ENCODE measurements around the gene F2. TPM values are rescaled to one million over a fixed set of nuclear protein-coding genes. Genes with fewer than 3 reads are reported as not detected.

Gene F2
- total RNA-seq, 2 donors from 2014 or later, result not detected

GRCh38 chr11:46731545-46731944 is 12.5 kb downstream of the F2 start:
- DNase-seq (no peak), ATAC-seq (no peak)
- intact Hi-C loops (cut with DNase I), result no loop called here

GRCh38 chr11:46733234-46733633 is 14.2 kb downstream of the F2 start:
- intact Hi-C loops (cut with DNase I), result no loop called here
- ATAC-seq, result no peak
- no peak for DNase-seq

GRCh38 chr11:46736146-46736545 is 17.1 kb downstream of the F2 start:
- DNase-seq (no peak), ATAC-seq (no peak)
- intact Hi-C loops (cut with DNase I), result no loop called here

- DNase-seq, result no peak
- ATAC-seq, result no peak
- intact Hi-C loops (cut with DNase I), result no loop called here
Observed at GRCh38 chr11:46736615-46737014, 17.6 kb downstream of the F2 start.

- intact Hi-C loops (cut with DNase I), result no loop called here
- ATAC-seq, result no peak
- no peak for DNase-seq
Observed at GRCh38 chr11:46737699-46738098, 18.7 kb downstream of the F2 start.

GRCh38 chr11:46738887-46739286 is 19.9 kb downstream of the F2 start:
- ATAC-seq (no peak), DNase-seq (no peak)
- intact Hi-C loops (cut with DNase I), result no loop called here

- intact Hi-C loops (cut with DNase I), result no loop called here
- ATAC-seq (no peak), DNase-seq (no peak)
Observed at GRCh38 chr11:46741600-46742484, 22.8 kb downstream of the F2 start.

- ATAC-seq, result no peak
- intact Hi-C loops (cut with DNase I), result no loop called here
- no peak for DNase-seq
Observed at GRCh38 chr11:46743043-46743442, 24.0 kb downstream of the F2 start.

- no peak for DNase-seq
- no peak for ATAC-seq
- intact Hi-C loops (cut with DNase I), result no loop called here
Observed at GRCh38 chr11:46743693-46744339, 24.8 kb downstream of the F2 start.

GRCh38 chr11:46745328-46745727 is 26.3 kb downstream of the F2 start:
- DNase-seq (no peak), ATAC-seq (no peak)
- intact Hi-C loops (cut with DNase I), result no loop called here

GRCh38 chr11:46745995-46746394 is 27.0 kb downstream of the F2 start:
- no peak for DNase-seq
- intact Hi-C loops (cut with DNase I), result no loop called here
- no peak for ATAC-seq

GRCh38 chr11:46747150-46747549 is 28.1 kb downstream of the F2 start:
- intact Hi-C loops (cut with DNase I), result no loop called here
- ATAC-seq (no peak), DNase-seq (no peak)

- no peak for DNase-seq
- intact Hi-C loops (cut with DNase I), result no loop called here
- ATAC-seq, result no peak
Observed at GRCh38 chr11:46755962-46756361, 36.9 kb downstream of the F2 start.

- DNase-seq (no peak), ATAC-seq (no peak)
- intact Hi-C loops (cut with DNase I), result no loop called here
Observed at GRCh38 chr11:46759196-46759595, 40.2 kb downstream of the F2 start.

- ATAC-seq, result no peak
- intact Hi-C loops (cut with DNase I), result no loop called here
- no peak for DNase-seq
Observed at GRCh38 chr11:46760429-46761128, 41.6 kb downstream of the F2 start.

- no peak for ATAC-seq
Observed at GRCh38 chr11:46761807-46762206, 42.8 kb downstream of the F2 start.

GRCh38 chr11:46762248-46762647 is 43.2 kb downstream of the F2 start:
- ATAC-seq (no peak), DNase-seq (no peak)
- intact Hi-C loops (cut with DNase I), result no loop called here

More at GRCh38 chr11:46761807-46762206, 42.8 kb downstream of the F2 start:
- intact Hi-C loops (cut with DNase I), result no loop called here
- DNase-seq, result no peak

- ATAC-seq (no peak), DNase-seq (no peak)
- intact Hi-C loops (cut with DNase I), result no loop called here
Observed at GRCh38 chr11:46766656-46767055, 47.6 kb downstream of the F2 start.

- intact Hi-C loops (cut with DNase I), result no loop called here
- ATAC-seq, result no peak
- no peak for DNase-seq
Observed at GRCh38 chr11:46769636-46770221, 50.7 kb downstream of the F2 start.

- intact Hi-C loops (cut with DNase I), result no loop called here
- DNase-seq, result no peak
- no peak for ATAC-seq
Observed at GRCh38 chr11:46776878-46777277, 57.9 kb downstream of the F2 start.
